Measurements from ENCODE around the gene RPS5.

DNA sequence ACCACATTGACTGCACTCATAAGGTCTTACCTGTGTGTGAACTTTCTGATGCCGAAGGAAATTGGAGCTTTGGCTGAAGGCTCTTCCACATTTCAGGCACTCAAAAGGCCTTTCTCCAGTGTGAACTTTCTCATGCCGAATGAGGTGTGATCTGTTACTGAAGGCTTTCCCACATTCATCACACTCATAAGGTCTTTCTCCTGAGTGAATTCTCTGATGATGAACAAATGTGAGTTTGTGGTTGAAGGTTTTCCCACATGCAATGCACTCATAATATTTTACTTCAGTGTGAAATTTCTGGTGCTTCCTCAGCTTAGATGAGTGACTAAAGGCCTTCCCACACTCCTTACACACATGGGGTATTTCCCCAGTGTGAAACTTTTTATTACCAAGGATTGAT, 47.1 kb downstream of the RPS5 start:
- no peak for TF ChIP-seq CTCF (IDR thresholded peaks at IDR 0.05)
- no peak for TF ChIP-seq POLR2A (IDR thresholded peaks at IDR 0.05)

Measured in testis (tissue), 2 donors.